NB4 (cell line): ENCODE measurements around the gene IPPK.

ENCODE experiments used
- DNase-seq: peaks from one replicate; pipeline ENCODE4 v3.0.0; 2010; ENCODE audit warnings: low read depth
- H3K4me3 ChIP-seq: one replicate; pipeline ENCODE4 v1.5.1; 2011; ENCODE audit warnings: mild to moderate bottlenecking, low read depth, low read length, moderate library complexity
- CTCF ChIP-seq: IDR thresholded peaks from one replicate; pipeline ENCODE4 v1.5.1; 2012; ENCODE audit warnings: low read depth, low read length
- MAX ChIP-seq: IDR thresholded peaks from 2 replicates; pipeline ENCODE4 v1.6.1; 2011; ENCODE audit warnings: low read depth, low read length
- MYC ChIP-seq: IDR thresholded peaks from 2 replicates; pipeline ENCODE4 v1.6.1; 2011; ENCODE audit warnings: low read depth, low read length
- POLR2A ChIP-seq: IDR thresholded peaks from 2 replicates; pipeline ENCODE4 v1.6.1; 2011; ENCODE audit warnings: mild to moderate bottlenecking; ENCODE audit not compliant: insufficient read length; ENCODE audit errors: extremely low read depth

IPPK gene

GRCh38 chr9:92638621-92639101 lies 31.3 kb downstream of the IPPK start:
- DNase-seq = no peak
- TF ChIP-seq MAX = no peak
- TF ChIP-seq CTCF = no peak
- TF ChIP-seq POLR2A = no peak
- no peak for TF ChIP-seq MYC
- H3K4me3 ChIP-seq = no peak overlapping the region

GRCh38 chr9:92637886-92638620 lies 31.9 kb downstream of the IPPK start:
- TF ChIP-seq MYC = no peak
- TF ChIP-seq POLR2A = no peak
- no peak for TF ChIP-seq CTCF
- no peak for TF ChIP-seq MAX

GRCh38 chr9:92637326-92637725 lies 32.6 kb downstream of the IPPK start:
- no peak for DNase-seq
- no peak overlapping the region for H3K4me3 ChIP-seq
- no peak for TF ChIP-seq MAX
- TF ChIP-seq MYC = no peak
- TF ChIP-seq CTCF = no peak
- no peak for TF ChIP-seq POLR2A

More at GRCh38 chr9:92637886-92638620, 31.9 kb downstream of the IPPK start:
- DNase-seq = no peak
- no peak overlapping the region for H3K4me3 ChIP-seq

- DNase-seq = no peak
- TF ChIP-seq CTCF = peak; percentile 5
- no peak for TF ChIP-seq MAX
- no peak for TF ChIP-seq POLR2A
- no peak overlapping the region for H3K4me3 ChIP-seq
Observed at GRCh38 chr9:92636627-92637026, 33.3 kb downstream of the IPPK start.

GRCh38 chr9:92635760-92636159 lies 34.2 kb downstream of the IPPK start:
- TF ChIP-seq POLR2A (no peak), MAX (no peak), CTCF (no peak), MYC (no peak)
- DNase-seq = no peak
- H3K4me3 ChIP-seq = no peak overlapping the region
